GM21737 (cell line): Measurements from ENCODE around the gene MXRA8.
"Not testable (repeated sequence)": the region's sequence is repeated elsewhere in the genome, so short reads cannot be mapped to it uniquely, and the experiment has no call there.

Experiments used
- ATAC-seq: cut with Tn5 transposase; IDR thresholded peaks from one replicate; pipeline ENCODE4 v1.9.1; 2021; ENCODE audit warnings: mild to moderate bottlenecking, moderate library complexity; ENCODE audit not compliant: unreplicated experiment

Gene MXRA8

GRCh38 chr1:1393014-1393413 lies 34.7 kb upstream of the MXRA8 start:
- ATAC-seq = no peak

- ATAC-seq = no peak
Measured at GRCh38 chr1:1391225-1391624, 32.9 kb upstream of the MXRA8 start.

GRCh38 chr1:1390675-1391074 lies 32.3 kb upstream of the MXRA8 start:
- ATAC-seq = no peak

GRCh38 chr1:1388078-1388472 lies 29.7 kb upstream of the MXRA8 start:
- no peak for ATAC-seq

- ATAC-seq = no peak
Measured at GRCh38 chr1:1387098-1388077, 29.0 kb upstream of the MXRA8 start.

- ATAC-seq = no peak
Measured at GRCh38 chr1:1385931-1386330, 27.6 kb upstream of the MXRA8 start.

GRCh38 chr1:1385339-1385738 lies 27.0 kb upstream of the MXRA8 start:
- not testable (repeated sequence) for ATAC-seq

GRCh38 chr1:1381294-1381693 lies 22.9 kb upstream of the MXRA8 start:
- ATAC-seq = no peak

- ATAC-seq = no peak
Measured at GRCh38 chr1:1380860-1381259, 22.5 kb upstream of the MXRA8 start.

GRCh38 chr1:1377540-1378205 lies 19.3 kb upstream of the MXRA8 start:
- no peak for ATAC-seq

GRCh38 chr1:1376551-1377226 lies 18.3 kb upstream of the MXRA8 start:
- ATAC-seq = no peak

GRCh38 chr1:1374929-1375662 lies 16.7 kb upstream of the MXRA8 start, which contains the start of gene AURKAIP1:
Gene AURKAIP1 (minus strand): TSS chr1:1375207. CDS start chr1:1374756, 451 bp downstream.
- peak; percentile 77 for ATAC-seq

GRCh38 chr1:1374589-1374928 lies 16.2 kb upstream of the MXRA8 start:
- peak; percentile 11 for ATAC-seq

GRCh38 chr1:1373815-1374588 lies 15.6 kb upstream of the MXRA8 start:
- ATAC-seq = no peak

- ATAC-seq = no peak
Measured at GRCh38 chr1:1373051-1373814, 14.9 kb upstream of the MXRA8 start.

- ATAC-seq = peak; percentile 31
Measured at GRCh38 chr1:1371746-1372711, 13.7 kb upstream of the MXRA8 start.

GRCh38 chr1:1371364-1371745 lies 13.0 kb upstream of the MXRA8 start:
- no peak for ATAC-seq

- no peak for ATAC-seq
Measured at GRCh38 chr1:1370771-1371300, 12.5 kb upstream of the MXRA8 start.
